ENCODE results near the gene KRTAP1-3.
"Not testable (repeated sequence)": the region's sequence is repeated elsewhere in the genome, so short reads cannot be mapped to it uniquely, and the experiment has no call there.

The KRTAP1-3 gene, protein sequence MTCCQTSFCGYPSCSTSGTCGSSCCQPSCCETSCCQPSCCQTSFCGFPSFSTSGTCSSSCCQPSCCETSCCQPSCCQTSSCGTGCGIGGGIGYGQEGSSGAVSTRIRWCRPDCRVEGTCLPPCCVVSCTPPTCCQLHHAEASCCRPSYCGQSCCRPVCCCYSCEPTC

DNA sequence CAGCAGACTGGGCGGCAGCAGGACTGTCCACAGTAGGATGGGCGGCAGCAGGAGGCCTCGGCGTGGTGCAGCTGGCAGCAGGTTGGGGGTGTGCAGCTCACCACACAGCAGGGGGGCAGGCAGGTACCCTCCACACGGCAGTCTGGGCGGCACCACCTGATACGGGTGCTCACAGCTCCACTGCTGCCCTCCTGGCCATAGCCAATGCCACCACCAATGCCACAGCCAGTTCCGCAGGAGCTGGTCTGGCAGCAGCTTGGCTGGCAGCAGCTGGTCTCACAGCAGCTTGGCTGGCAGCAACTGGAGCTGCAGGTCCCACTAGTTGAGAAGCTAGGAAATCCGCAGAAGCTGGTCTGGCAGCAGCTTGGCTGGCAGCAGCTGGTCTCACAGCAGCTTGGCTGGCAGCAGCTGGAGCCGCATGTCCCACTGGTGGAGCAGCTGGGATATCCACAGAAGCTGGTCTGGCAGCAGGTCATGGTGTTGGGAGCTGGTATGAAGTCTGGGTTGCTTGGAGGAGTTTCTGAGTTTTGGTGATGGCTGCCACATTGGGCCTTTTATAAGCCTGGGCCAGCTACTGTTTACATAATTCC lies at the start of gene KRTAP1-3:
Gene KRTAP1-3 (minus strand): TSS at position 529 of the 590 bp plus-strand sequence. CDS start 53 bp downstream, at position 476.
- DNase-seq: not testable (repeated sequence)

DNA sequence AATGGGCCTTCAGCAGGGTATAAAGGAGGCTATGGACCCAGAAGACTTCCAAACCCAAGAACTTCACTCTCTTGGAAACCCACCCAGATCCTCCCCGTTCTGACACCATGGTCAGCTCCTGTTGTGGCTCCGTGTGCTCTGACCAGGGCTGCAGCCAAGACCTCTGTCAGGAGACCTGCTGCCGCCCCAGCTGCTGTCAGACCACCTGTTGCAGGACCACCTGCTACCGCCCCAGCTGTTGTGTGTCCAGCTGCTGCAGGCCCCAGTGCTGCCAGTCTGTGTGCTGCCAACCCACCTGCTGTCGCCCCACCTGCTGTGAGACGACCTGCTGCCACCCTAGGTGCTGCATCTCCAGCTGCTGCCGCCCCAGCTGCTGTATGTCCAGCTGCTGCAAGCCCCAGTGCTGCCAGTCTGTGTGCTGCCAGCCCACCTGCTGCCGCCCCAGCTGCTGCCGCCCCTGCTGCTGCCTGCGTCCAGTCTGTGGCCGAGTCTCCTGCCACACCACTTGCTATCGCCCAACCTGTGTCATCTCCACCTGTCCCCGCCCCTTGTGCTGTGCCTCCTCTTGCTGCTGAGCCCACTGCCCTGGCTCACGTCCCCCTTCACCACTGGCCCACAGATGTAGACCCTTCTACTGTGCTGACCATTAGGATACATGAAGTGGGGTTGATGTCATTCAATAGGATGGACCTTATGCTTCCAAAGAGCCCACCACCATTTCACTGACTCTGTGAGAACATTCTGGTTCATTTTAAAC lies 49.6 kb upstream of the KRTAP1-3 start, which contains the start of gene KRTAP4-7:
Gene KRTAP4-7 (plus strand): TSS at position 51 of the 757 bp plus-strand sequence. CDS start 57 bp downstream, at position 108.
- not testable (repeated sequence) for DNase-seq

DNA sequence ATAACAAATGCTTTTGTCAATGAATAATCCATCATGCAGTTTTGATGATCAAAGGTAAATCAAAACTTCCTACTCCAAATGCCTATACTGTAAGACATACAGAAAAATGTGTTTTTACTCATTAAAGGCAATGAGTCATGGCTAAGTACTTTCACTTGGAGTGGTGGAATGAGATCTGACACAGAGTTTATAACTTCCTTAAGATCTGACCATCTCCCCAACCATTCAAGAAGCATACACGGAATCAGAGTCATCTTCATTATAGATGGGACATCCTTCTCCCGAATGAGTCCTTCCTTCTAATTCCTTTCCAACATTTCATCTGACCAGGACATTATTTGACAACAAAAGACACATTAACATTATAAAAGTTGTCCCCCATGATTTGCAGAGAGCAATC lies 48.8 kb upstream of the KRTAP1-3 start:
- DNase-seq: not testable (repeated sequence)

DNA sequence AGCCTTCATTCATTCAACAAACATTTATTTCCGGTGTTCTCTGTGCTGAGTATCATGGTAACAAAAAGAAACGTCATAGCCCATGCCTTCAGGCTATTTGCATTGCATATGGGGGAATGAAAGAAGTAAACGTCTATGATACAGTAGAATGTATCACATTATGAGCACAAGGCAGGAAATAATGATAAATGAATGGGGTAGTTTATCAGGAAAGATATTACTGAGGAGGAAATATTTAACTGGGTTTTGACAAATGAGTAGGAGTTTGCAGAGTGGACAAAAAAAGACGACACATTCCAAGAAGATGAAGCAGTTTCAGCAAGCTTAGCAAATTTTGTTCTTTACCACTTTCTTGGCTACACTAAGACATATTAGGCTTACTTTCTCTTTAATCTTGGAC lies 48.0 kb upstream of the KRTAP1-3 start:
- DNase-seq: no peak

DNA sequence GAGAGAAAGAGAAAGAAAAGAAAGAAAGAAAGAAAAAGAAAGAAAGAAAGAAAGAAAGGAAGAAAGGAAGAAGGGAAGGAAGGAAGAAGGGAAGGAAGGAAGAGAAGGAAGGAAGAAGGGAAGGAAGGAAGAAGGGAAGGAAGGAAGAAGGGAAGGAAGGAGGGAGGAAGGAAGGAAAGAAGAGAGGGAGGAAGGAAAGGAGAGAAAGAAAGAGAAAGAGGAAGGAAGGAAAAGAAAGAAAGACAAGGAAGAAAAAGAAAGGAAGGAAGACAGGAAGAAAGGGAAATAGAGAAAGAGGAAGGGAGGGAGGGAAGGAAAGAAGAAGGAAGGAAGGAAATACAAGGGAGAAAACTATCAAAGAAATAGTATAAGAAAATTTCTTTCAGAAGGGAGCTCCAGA lies 42.1 kb upstream of the KRTAP1-3 start:
- no peak for DNase-seq

DNA sequence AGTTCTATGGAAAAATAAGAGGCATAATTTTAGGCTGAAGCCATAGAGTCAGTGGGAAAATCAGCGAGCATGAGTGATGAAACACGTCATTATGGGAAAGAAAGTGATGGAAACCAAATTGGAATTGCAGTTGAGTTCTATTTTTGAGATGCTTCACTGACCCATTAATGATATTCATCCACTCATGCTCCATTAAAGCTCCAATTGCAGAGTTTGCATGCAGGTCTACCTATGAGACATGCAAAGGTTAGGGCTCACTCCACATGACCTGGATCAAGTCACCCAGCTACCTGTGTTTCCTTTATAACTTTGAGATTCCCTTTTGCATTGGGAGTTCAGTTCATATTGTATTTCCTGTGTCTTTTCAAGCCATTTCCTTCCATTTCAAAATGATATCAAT lies 39.0 kb upstream of the KRTAP1-3 start:
- DNase-seq: no peak

DNA sequence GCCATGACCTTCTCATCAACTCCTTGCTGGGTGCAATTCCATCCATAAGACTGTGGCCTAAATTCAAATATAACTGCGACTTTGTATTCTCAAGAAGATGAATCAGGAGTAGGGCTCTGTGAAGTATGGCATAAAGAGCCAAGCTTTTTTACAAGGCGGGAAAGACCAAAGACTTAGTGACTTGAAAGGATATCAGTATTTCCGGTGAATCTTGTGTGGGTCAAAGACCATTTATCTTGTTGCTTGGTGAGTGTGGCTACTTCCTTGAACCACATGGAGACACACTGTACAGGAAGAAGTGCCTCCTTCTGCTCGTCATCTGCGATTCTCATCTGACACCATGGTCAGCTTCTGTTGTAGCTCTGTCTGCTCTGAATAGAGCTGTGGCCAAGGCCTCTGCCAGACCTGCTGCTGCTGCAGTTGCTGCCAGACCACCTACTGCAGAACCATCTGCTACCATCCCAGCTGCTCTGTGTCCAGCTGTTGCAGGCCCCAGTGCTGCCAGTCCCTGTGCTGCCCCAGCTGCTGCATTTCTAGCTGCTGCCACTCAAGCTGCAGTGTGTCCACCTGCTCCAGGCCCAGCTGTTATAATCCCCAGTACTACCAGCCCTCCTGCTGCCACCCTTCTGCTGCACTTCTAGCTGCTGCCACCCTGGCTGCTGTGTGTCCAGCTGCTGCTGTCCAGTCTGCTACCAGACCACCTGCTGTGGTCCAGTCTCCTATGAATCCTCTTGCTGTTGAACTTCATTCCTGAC lies 37.1 kb upstream of the KRTAP1-3 start:
- no peak for DNase-seq

DNA sequence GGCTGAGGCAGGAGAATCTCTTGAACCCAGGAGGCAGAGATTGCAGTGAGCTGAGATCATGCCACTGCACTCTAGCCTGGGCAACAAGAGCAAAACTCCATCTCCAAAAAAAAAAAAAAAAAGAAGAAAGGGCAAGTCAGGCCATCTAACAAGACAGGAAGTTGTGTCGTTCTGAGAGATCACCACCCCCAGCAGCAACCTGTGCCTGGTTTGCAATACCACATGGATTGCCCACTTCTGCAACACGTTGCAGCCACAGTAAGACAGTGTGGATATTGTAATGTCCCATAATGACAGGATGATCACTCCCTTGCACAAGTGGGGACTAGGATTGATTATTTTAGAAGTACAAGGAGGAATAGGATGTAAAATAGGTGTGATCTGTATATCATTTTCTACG lies 34.4 kb upstream of the KRTAP1-3 start:
- no peak for DNase-seq

DNA sequence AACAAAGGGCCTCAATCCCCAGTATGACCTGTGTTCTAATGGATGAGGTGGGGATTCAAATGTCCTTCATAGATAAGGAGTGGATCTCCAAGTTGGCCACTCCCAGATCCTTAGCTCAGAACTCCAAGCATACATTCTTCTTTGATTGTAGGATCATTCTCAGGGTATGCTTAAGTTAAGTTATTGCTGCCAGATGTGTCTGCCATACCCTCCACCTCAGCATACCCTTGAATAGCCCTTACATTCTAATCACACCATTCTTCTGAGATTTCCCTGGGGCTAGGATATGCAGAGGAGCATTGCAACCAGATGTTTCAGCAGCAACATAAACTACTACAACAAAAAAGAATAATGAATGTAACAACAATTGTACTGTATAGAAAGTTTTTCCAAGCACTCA lies 32.6 kb upstream of the KRTAP1-3 start:
- DNase-seq: no peak

DNA sequence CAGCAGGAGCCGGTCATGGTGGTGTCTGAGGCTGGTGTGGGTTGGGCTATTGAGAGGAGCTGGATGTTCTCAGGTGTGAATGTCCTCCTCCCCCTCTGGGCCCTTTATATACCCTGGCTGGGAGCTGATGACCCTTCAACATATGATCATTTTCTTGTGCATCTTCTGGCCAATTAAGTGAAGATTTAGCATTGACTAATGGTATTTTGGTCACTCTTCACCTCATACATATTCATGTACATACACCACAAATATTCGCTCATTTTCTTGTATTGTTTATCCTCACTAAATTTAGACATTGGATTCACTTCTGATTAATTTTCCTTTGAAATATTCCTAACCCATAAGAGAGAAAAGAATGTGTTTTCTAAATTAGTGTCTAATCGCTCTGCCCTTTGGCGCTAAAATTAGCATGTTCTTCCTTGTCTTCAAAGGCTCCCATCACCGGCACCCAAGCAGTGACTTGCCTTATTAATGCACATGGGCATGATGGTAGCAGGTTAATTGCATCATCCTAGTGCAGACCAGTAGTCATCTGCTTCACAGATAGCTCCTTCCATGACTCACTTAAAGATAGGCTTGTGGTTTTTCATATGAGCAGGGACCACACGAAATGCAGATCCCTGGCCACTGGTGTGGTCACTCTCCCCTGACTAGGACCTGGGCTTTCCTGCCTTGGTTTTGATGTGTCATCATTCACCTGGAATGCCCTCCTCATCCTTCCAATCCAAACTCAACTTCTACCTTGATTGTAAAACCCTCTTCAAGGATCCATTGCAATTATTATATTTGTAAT lies 31.4 kb upstream of the KRTAP1-3 start, which contains the start of gene KRTAP2-4:
Gene KRTAP2-4 (minus strand): TSS at position 51 of the 796 bp plus-strand sequence. CDS start 34 bp downstream, at position 17.
- no peak for DNase-seq

DNA sequence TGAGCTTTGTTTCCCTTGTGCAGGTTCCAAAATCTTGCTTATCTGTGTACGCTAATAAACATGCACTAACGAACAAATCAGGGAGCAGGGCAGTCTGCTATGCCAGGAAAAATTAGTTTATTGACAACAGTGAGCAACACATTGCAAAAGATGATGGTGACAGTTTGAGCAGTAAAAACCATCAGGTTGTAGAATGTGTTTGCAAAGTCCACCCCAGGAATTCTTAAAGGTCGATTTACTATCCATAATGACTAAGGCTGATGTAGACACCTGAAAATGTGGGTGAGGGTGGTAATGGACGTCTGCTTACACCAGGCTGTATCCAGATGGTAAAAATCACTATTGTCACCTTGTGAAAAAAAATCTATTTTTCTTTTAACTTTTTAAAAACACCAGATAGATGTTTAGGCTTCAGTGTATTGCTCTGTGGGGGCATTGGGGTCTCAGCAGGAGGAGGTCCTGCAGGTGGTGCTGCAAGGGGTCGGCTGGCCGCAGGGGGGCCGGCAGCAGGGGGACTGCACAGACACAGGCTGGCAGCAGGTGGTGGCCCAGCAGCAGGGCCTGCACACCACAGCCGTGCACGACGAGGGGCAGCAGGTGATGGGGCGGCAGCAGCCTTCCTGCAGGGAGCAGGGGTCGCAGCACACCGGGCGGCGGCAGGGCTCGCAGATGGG lies 30.5 kb upstream of the KRTAP1-3 start:
- not testable (repeated sequence) for DNase-seq

DNA sequence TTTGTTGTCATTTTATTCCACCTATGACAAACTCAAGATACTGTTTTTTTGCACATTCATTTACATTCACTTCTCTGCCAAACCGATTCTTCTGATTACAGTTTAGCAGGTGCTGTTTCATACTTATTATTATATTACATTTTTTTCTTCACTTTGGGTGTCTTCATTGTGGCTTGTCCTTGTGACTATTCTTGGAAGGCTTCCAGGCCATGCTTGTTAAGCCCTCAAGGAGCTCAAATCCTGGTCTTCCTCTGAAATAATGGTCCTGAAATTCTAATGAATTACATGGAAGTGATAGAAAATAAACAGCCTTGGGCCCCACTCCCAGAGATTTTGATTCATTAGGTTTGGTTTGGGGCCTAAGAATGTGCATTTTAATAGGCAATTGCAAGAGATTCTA lies 29.6 kb upstream of the KRTAP1-3 start:
- no peak for DNase-seq

DNA sequence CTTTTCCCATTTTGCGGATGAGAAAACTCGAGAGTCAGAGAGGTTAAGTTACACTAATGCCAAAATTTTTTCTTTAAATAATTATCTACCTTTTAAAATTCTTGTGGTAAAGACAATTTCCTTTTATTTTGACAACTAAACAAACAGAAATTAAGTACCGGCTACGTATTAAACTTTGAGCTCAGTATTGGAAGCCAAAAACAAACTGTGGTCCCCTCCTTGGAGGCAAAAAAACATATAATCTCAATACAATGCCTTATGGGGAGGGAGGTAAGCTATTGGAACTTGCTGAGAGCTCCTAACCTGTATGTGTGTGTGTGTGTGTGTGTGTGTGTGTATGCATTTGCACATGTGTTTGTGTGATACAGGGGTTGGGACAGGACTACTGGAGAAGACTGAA lies 28.8 kb upstream of the KRTAP1-3 start:
- DNase-seq: no peak

DNA sequence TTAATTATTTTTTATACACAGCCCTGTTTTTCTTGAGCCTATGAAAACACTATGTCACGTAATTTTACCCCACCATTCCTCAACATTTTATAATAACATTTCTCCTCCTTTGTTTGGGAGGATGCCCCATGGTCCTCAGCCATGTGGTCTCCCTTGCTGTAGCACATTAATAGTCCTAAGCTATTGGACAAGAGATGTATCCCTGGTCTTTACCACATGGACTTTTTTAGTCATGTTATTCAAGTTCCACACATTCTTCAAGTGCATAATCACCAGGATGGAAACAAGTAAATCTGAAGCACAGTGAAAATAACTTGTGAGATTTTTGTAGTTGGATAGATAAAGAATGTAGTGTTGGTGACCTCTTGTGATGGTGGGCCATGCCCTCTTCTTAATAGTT lies 27.3 kb upstream of the KRTAP1-3 start:
- DNase-seq: no peak

DNA sequence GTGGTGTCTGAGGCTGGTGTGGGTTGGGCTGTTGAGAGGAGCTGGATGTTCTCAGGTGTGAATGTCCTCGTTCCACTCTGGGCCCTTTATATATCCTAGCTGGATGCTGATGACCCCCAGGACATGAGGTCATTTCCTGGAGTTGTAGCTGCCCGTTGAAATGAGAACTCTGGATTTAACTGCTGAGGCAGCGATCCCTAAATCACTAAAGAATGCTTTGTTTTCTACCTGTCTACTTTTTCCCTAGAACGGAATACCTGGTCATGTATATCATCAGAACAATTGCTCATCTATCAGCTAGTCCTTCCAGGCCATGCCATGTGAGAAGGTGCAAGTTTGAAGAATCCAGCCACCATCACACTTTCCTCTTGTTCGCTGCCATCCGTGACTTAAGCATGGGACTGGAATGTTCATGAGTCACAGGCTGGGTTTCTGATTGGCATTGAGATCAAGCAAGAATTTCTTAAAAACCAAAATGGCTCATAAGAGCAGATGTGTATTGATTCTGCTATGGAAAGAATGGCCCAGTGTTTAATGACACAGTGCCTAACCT lies 25.5 kb upstream of the KRTAP1-3 start, which contains the start of gene KRTAP2-3:
Gene KRTAP2-3 (minus strand): TSS at position 63 of the 553 bp plus-strand sequence. CDS start 64 bp downstream, outside the sequence.
- DNase-seq: no peak

DNA sequence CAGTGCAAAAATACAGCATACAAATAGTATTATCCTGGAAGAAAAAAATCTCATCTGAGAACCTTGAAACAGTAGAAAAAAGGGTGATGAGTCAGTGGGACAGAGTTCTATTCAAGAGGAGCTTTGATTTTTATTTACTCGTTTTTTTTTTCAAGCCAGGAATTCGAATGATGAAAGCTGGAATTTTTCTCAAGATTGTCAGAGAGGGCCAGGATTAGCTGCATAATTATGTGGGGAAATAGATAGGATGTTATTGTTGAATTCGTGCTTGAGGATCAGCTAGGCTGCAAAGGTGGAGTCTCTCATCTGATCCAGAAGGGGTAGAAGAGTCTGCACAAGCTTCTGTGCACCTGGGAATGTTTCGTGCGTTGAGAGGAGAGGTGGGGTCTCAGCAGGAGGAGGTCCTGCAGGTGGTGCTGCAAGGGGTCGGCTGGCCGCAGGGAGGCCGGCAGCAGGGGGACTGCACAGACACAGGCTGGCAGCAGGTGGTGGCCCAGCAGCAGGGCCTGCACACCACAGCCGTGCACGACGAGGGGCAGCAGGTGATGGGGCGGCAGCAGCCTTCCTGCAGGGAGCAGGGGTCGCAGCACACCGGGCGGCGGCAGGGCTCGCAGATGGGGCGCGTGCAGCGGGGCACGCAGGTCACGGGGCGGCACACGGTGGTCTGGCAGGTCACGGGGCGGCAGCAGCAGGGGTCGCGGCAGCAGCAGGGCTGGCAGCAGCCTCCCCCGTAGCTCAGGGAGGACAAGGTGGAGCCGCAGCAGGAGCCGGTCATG lies 24.8 kb upstream of the KRTAP1-3 start:
- DNase-seq: not testable (repeated sequence)

DNA sequence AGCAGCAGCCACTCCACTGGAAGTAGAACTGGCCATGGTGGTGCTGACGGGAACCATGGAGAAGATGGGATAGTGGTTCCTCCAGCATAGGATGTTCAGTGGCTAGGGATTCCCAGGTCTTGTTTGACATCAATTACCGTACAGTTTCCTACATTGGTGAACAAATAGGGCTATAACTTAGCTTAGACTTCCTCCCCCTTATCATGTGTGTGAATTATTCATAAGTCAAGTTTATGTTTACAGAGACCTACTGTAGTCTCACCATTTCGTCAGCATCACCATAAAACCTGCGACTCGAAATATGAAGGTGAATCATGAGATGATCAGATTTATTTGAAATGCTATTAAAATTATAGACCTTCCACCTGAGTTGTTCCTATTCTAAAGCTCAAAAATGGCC lies 24.1 kb upstream of the KRTAP1-3 start:
- DNase-seq: no peak

DNA sequence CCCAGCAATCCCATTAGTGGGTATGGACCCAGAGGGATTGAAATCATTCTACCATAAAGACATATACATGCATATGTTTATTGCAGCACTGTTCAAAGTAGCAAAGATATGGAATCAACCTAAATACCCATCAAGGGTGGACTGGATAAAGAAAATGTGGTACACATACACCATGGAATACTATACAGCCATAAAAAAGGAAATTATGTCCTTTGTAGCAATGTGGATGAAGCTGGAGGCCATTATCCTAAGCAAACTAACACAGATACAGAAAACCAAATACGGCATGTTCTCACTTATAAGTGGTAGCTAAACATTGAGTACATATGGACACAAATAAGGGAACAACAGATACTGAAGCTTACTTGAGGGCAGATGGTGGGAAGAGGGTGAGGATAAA lies 22.9 kb upstream of the KRTAP1-3 start:
- no peak for DNase-seq

DNA sequence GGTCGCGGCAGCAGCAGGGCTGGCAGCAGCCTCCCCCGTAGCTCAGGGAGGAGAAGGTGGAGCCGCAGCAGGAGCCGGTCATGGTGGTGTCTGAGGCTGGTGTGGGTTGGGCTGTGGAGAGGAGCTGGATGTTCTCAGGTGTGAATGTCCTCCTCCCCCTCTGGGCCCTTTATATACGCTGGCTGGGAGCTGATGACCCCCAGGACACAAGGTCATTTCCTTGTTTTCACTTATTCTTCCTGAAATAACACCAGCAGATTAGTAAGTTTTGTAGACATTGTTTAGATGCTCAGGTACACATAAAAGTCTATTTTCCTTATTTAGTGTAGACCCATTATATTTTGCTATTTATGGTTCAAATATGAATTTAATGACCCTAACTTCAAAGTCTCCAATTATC lies 20.5 kb upstream of the KRTAP1-3 start, which contains the start of gene KRTAP2-2:
Gene KRTAP2-2 (minus strand): TSS at position 101 of the 400 bp plus-strand sequence. CDS start 19 bp downstream, at position 82.
- DNase-seq: not testable (repeated sequence)

DNA sequence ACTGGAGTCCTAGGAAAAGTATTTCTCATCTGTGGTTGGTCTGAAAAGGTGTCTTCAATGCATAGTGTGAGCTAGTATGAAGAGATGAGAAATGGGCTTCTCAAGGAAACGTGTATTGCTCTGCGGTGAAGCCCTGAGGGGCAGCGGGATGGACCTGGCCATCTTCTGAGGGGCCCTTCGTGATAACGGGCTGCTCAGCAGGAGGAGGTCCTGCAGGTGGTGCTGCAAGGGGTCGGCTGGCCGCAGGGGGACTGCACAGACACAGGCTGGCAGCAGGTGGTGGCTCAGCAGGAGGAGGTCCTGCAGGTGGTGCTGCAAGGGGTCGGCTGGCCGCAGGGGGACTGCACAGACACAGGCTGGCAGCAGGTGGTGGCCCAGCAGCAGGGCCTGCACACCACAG lies 19.9 kb upstream of the KRTAP1-3 start:
- not testable (repeated sequence) for DNase-seq
